Stomach smooth muscle (tissue), 2 donors: ENCODE results near the gene COL24A1.
"Not testable (repeated sequence)": the region's sequence is repeated elsewhere in the genome, so short reads cannot be mapped to it uniquely, and the experiment has no call there.

Experiments
- H3K27ac ChIP-seq: one replicate; pipeline ENCODE4 v1.7.0; 2013; ENCODE audit warnings: mild to moderate bottlenecking, low read length, inconsistent platforms
- H3K27me3 ChIP-seq, 2 donors: one replicate each; pipeline ENCODE4 v1.7.0; 2013; ENCODE audit warnings: low read length in 2 of 2; ENCODE audit not compliant: insufficient read depth in 2 of 2, control insufficient read depth in 1 of 2
- H3K36me3 ChIP-seq, 2 donors: one replicate each; pipeline ENCODE4 v1.7.0; 2013; ENCODE audit warnings: low read length in 2 of 2; ENCODE audit not compliant: control insufficient read depth in 2 of 2, insufficient read depth in 2 of 2
- H3K4me1 ChIP-seq: one replicate; pipeline ENCODE4 v1.7.0; 2013; ENCODE audit warnings: low read length; ENCODE audit not compliant: control insufficient read depth, insufficient read depth
- H3K4me3 ChIP-seq, 2 donors: one replicate each; pipeline ENCODE4 v1.7.0; 2013; ENCODE audit warnings: low read length in 2 of 2
- H3K9ac ChIP-seq, 2 donors: one replicate each; pipeline ENCODE4 v1.7.0; 2013; ENCODE audit warnings: low read length in 2 of 2, mild to moderate bottlenecking in 1 of 2
- H3K9me3 ChIP-seq, 2 donors: one replicate each; pipeline ENCODE4 v1.7.0; 2013; ENCODE audit warnings: low read length in 2 of 2; ENCODE audit not compliant: control insufficient read depth in 2 of 2
- donor health status: healthy.
- donor health status: Pancreatic carcinoma.

COL24A1 gene

DNA sequence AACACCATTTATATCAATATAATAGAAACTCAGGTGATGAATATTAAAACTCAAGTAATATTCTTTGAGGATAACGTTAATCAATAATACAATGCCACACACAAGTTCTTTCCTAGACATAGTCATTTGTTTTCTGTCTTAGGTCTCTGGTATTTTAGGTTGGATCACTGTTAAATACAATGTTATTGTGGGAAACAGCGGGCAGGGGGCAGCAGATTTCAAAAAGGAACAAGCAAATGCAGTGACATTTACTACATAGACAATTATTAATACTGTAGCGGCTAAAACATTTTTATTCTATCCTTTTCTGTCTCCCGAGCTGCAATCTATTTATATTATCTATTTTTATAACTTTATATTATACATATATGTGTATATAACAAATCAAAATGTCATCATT, 261.9 kb downstream of the COL24A1 start:
- Histone ChIP-seq H3K4me3 (no peak overlapping the region), H3K27me3 (no peaks in the 10 kb centered on the region), H3K9ac (no peak overlapping the region), H3K27ac (no peak overlapping the region), H3K36me3 (no peaks in the 10 kb centered on the region), H3K4me1 (no peaks in the 10 kb centered on the region), H3K9me3 (no peaks in the 10 kb centered on the region)

GRCh38 chr1:85892366-85892765, 264.2 kb downstream of the COL24A1 start:
- no peak overlapping the region for H3K4me3 ChIP-seq
- no peak overlapping the region for H3K27ac ChIP-seq
- no peaks in the 10 kb centered on the region for H3K36me3 ChIP-seq
- no peaks in the 10 kb centered on the region for H3K4me1 ChIP-seq
- no peak overlapping the region for H3K9ac ChIP-seq
- H3K27me3 ChIP-seq = no peaks in the 10 kb centered on the region
- no peaks in the 10 kb centered on the region for H3K9me3 ChIP-seq

DNA sequence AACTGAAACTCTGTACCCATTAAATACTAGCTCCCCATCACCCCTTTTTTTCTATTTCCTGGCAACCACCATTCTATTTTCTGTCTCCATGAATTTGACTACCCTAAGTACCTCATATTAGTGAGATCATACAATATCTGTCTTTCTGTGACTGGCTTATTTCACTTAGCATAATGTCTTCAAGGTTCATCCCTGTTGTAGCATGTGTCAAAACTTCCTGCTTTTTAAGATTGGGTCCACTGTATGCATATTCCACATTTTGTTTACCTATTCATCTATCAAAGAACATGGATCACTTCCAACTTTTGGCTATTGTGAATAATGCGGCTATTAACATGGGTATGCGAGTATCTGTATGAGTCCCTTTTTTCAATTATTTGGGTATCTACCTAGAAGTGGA, 266.7 kb downstream of the COL24A1 start:
- Histone ChIP-seq H3K4me3 (no peak overlapping the region), H3K4me1 (no peaks in the 10 kb centered on the region), H3K27ac (no peak overlapping the region), H3K36me3 (no peaks in the 10 kb centered on the region), H3K9ac (no peak overlapping the region), H3K9me3 (no peaks in the 10 kb centered on the region), H3K27me3 (no peaks in the 10 kb centered on the region)

GRCh38 chr1:85888921-85889320, 267.7 kb downstream of the COL24A1 start:
- Histone ChIP-seq H3K36me3 (no peaks in the 10 kb centered on the region), H3K9me3 (no peaks in the 10 kb centered on the region), H3K4me1 (no peaks in the 10 kb centered on the region), H3K4me3 (no peak overlapping the region), H3K27me3 (no peaks in the 10 kb centered on the region), H3K27ac (no peak overlapping the region), H3K9ac (no peak overlapping the region)

DNA sequence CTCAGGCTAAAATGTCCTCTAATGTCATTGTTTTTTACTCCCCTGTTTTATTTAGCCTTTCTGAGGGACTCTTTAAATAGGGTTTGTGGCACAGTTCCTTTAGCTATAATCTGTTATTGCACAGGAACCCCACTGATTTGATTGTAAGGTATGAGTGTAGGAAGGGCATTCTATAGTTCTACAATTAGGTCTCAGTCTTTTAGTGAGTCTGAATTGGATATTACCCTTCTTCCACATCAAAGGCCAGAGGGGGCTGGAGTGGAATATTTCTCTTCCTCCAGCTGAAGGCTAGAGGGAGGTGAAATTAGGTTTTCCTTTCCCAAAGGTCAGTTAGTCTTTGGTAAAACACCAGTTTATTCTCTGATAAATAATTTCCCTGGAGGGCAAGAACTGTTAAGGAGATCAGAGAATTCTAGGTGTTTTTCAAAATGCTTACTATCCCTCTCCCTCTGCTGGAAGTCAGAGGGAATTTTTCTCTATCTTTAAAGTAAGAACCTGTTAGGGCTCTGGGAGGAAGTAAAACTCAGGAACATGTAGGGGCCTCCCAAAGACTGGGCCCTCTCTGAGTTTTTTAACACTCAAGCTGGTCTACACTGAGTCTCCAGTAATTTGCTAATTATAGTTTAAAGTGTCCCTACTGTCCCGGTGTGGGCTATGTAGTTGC, 272.1 kb downstream of the COL24A1 start:
- Histone ChIP-seq H3K4me1 (no peaks in the 10 kb centered on the region), H3K27ac (no peak overlapping the region), H3K36me3 (no peaks in the 10 kb centered on the region), H3K9me3 (no peaks in the 10 kb centered on the region), H3K9ac (no peak overlapping the region), H3K27me3 (no peaks in the 10 kb centered on the region), H3K4me3 (no peak overlapping the region)

GRCh38 chr1:85867189-85867588, 289.4 kb downstream of the COL24A1 start:
- no peak overlapping the region for H3K27ac ChIP-seq
- no peaks in the 10 kb centered on the region for H3K9me3 ChIP-seq
- H3K4me3 ChIP-seq = no peak overlapping the region
- peaks cover 0 to 3% of the 10 kb centered on the region in 2 donors for H3K36me3 ChIP-seq
- no peak overlapping the region for H3K9ac ChIP-seq
- no peaks in the 10 kb centered on the region for H3K27me3 ChIP-seq
- H3K4me1 ChIP-seq = no peaks in the 10 kb centered on the region

DNA sequence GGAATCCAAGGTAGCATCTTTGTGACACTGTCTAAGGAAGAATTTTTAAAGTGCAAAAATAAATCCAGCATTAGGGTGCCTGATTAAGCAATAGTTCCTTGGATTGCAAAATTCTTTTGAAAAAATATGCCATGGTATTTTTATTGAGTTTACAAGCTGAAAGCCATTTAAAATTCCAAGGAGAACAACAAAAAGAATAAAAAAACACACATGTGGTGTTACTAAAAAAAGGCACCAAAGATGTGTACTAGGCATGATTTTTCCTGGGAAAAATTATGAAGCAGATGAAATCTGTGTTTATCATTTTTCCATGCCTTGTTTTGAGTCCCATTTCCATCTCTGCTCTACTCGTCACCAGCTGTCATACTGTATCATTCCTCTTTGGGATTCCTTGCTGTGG, 291.4 kb downstream of the COL24A1 start:
- Histone ChIP-seq H3K9me3 (no peaks in the 10 kb centered on the region), H3K36me3 (peaks cover 0 to 3% of the 10 kb centered on the region in 2 donors), H3K4me3 (no peak overlapping the region), H3K27me3 (no peaks in the 10 kb centered on the region), H3K4me1 (no peaks in the 10 kb centered on the region), H3K27ac (no peak overlapping the region), H3K9ac (no peak overlapping the region)

DNA sequence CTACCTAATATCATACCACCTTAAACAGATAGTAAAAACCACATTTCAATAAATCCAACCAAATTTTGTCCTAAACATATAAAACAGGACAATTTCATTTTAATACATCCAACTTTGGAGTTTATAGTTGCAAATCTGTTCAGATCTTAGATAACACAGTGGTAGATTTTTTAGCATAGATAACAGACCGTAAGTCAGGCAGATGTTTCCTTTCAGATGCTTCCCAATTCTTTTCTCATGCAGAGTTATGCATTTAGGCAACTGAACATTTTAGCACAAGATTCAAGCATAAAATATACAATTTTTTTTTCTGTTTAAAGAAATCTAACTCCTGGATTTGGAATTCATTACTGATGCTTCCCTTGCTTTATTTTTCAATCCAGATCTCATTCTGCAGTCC, 291.8 kb downstream of the COL24A1 start:
- Histone ChIP-seq H3K9me3 (no peaks in the 10 kb centered on the region), H3K9ac (no peak overlapping the region), H3K27me3 (no peaks in the 10 kb centered on the region), H3K4me3 (no peak overlapping the region), H3K4me1 (no peaks in the 10 kb centered on the region), H3K27ac (no peak overlapping the region), H3K36me3 (peaks cover 0 to 3% of the 10 kb centered on the region in 2 donors)

- not testable (repeated sequence) for H3K27ac ChIP-seq, H3K4me1 ChIP-seq, H3K4me3 ChIP-seq, H3K9ac ChIP-seq, H3K27me3 ChIP-seq, H3K9me3 ChIP-seq, H3K36me3 ChIP-seq
These were observed 292.9 kb downstream of the COL24A1 start for GRCh38 chr1:85863639-85864038.

- Histone ChIP-seq H3K4me1 (no peaks in the 10 kb centered on the region), H3K36me3 (no peaks in the 10 kb centered on the region), H3K9ac (no peak overlapping the region), H3K9me3 (no peaks in the 10 kb centered on the region), H3K4me3 (no peak overlapping the region), H3K27me3 (no peaks in the 10 kb centered on the region), H3K27ac (no peak overlapping the region)
These were observed 294.1 kb downstream of the COL24A1 start for GRCh38 chr1:85862456-85862855.

- Histone ChIP-seq H3K4me3 (no peak overlapping the region), H3K27ac (no peak overlapping the region), H3K4me1 (no peaks in the 10 kb centered on the region)
These were observed 298.6 kb downstream of the COL24A1 start for GRCh38 chr1:85857991-85858390.

More at GRCh38 chr1:85857991-85858390, 298.6 kb downstream of the COL24A1 start:
- Histone ChIP-seq H3K9me3 (no peaks in the 10 kb centered on the region), H3K27me3 (no peaks in the 10 kb centered on the region), H3K9ac (no peak overlapping the region), H3K36me3 (no peaks in the 10 kb centered on the region)
